KBM-7 (cell line): ENCODE data around the gene PCNX1.
"Not testable (repeated sequence)": the region's sequence is repeated elsewhere in the genome, so short reads cannot be mapped to it uniquely, and the experiment has no call there.

Experiments
- DNase-seq: peaks from one replicate; pipeline ENCODE4 v3.0.0-alpha.2; 2015
- in situ Hi-C: fragments of 300-500 bp; cut with MboI; formaldehyde crosslinking; loops from 2 replicates; pipeline ENCODE4 v1.14.3; 2020; ENCODE audit warnings: low sequenced_read_pairs, low pct_unique_long_range_greater_than_20kb, mixed read lengths

Gene PCNX1

DNA sequence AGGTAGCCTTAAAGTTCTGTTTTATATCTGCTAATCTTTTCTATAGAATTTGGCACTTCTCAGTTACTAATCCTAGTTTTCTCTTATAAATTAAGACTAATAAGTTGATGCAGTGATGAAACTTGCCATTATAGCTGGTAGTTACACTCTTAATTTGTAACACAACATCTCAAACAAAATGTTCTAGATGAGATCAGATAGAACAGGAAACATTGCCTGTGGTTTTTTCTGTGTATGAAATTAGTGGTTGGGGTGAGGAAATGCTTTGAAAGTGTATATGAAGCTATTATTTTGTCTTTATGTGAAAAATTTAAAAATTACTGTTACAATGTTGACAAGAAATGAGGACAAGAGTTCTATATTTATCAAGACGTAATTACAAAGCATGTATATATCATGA is 91.9 kb downstream of the PCNX1 start:
- in situ Hi-C loops = no loop called here
- DNase-seq = no peak

DNA sequence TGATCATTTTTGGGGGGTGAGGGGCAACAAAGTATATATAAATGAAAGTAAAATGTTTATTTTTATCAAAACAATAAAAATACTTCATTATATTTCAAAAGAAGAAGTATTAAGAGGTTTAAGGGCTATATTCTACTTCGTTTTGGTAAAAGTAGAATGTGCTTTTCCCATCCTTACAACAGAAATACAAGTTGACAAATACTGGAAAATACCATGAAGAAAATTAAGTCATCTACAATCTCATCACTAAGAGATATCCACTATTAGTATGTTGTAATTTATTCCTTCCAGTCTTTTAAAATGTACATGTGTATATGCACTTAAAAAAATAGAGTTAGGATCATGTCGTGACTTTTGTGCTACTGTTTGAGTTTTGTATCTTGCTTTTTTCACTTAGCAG is 92.8 kb downstream of the PCNX1 start:
- DNase-seq = no peak
- in situ Hi-C loops = no loop called here

DNA sequence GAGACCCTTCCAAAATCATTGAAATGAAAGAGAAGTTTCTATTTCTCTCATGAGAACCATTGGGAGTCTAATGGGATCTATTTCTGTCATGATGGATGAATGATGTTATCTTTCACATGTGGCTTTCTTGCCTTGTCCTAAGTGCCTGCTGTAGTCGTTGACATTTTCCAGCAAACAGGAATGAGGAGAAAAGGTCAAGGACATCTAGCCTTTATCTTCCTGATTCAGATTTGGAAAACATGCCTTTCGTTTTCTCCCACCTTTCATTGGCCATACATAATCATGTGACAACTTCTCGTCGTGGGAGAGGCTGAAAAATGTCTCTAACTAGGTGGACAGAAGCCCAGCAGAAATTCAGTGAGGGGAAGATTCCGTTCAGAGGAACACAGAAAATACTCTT is 94.5 kb downstream of the PCNX1 start:
- DNase-seq = no peak
- in situ Hi-C loops = no loop called here

DNA sequence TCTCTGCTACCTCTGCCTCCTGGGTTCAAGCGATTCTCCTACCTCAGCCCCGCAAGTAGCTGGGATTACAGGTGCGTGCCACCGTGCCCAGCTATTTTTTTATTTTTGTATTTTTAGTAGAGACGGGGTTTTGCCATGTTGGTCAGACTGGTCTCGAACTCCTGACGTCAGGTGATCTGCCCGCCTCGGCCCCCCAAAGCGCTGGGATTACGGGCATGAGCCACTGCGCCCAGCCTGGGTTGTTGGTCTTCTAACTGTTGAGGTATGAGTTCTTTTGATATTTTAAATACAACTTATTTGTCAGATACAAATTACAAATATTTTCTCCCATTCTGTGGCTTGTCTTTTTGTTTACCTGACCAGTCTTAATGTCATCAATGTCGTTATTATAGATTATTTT is 95.9 kb downstream of the PCNX1 start:
- no peak for DNase-seq

DNA sequence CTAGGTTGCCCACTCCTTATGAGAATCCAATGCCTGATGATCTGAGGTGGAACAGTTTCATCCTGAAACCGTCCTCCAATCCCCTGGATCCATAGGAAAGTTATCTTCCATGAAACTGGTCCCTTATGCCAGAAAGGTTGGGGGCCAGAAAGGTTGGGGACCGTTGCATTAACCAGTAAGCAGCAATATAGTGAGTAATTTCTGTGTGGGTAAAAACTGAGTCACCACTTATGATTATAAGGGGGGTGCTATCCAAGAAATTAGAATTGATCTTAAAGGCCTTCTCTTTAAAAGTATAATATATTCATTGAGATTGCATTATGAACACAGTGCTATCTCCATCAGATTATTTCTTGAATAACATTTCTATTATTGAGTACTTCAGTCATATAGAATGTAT is 97.2 kb downstream of the PCNX1 start:
- in situ Hi-C loops = no loop called here

More for the DNA sequence above, 95.9 kb downstream of the PCNX1 start:
- in situ Hi-C loops = no loop called here

DNA sequence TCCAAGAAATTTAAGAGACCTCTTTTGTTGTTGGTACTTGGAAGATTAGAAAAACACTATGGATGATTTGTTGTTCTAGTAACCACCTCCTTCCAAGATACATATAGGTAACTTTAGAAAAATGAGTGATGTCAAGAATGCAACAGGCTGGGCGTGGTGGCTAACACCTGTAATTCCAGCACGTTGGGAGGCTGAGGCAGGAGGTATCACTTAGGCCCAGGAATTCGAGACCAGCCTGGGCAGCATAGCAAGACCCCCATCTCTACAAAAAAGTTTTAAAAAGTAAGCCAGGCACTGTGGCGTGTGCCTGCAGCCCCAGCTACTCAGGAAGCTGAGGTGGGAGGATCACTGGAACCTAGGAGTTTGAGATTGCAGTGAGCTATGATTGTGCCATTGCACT is 97.8 kb downstream of the PCNX1 start:
- in situ Hi-C loops = no loop called here
- DNase-seq = no peak

More for the DNA sequence above, 97.2 kb downstream of the PCNX1 start:
- no peak for DNase-seq

DNA sequence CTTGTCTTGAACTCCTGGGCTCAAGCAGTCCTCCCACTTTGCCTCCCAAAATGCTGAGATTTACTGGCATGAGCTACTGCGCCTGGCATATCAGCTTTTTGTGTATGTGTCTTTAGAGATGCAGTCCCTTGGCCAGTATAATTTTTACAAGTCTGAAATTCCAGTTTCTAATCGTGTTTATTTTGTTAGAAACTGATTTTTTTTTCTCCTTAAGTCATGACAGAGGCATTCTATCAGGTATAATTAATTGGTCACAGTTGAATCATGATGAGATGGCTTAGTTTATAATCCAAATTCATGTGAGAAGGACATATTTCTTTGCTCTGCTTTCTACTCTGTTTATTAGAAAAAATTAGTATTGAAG is 98.9 kb downstream of the PCNX1 start:
- no peak for DNase-seq
- in situ Hi-C loops = no loop called here

DNA sequence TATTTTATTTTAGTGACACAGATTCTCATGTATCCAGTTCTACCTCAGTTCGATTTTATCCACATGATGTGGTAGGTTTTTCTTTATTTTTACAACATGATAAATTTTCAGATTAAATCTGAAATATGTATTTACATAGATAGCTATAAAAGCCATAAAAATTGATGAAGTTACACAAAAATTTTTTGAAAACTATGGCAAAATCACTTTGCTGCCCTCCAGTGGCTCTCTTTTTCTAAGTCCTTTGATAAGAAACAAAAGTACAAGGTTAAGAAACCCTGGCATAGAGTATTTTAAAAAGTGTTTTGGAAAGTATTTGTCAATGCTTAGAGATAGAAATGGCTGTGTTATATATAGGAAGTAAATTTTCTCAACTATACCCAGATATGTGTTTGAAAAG is 104.2 kb downstream of the PCNX1 start:
- in situ Hi-C loops = no loop called here

DNA sequence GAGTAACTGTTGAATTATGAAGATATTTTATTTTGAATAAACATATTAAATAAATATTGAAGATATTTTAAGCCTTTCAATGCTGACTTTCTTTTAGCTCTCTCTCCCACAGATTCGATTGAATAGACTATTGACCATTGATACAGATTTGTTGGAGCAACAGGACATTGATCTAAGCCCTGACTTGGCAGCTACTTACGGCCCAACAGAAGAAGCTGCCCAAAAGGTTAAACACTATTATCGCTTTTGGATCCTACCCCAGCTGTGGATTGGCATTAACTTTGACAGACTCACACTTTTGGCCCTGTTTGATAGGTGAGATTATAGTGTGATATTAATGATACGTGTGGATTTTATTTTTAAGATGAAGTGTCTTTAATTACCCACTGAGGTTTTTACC is 105.6 kb downstream of the PCNX1 start:
- in situ Hi-C loops = no loop called here

More for the DNA sequence above, 104.2 kb downstream of the PCNX1 start:
- DNase-seq = no peak

DNA sequence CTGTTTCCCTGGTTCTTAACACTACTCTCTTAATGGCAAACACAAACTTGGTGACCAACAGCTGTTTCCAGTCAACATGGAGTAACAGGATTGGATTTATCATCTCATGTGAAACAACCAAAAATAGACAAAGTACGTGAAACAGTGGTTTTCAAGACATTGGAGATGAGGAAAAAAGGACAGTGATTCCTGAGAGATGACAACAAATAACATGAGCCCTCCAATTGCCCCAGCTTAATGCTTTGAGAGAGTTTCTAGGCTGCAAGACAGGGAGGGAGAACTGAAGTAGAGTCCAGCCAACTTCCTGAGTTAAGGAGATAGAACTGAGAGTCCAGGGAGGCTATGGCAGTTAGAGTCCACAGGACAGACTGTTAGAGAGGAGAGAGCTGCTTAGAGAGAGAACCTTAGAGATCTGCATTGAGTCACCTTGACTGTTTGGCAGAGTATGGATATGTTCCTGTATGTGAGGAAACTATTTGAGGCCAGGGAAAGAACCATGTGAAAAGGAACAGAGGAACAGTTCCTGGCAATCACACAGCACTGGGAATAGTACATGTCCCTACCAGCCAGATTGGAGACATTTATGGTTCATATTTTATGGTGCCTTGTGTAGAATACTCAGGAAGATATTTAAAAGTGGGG is 106.4 kb downstream of the PCNX1 start:
- no peak for DNase-seq
- in situ Hi-C loops = no loop called here

More for the DNA sequence above, 105.6 kb downstream of the PCNX1 start:
- no peak for DNase-seq

DNA sequence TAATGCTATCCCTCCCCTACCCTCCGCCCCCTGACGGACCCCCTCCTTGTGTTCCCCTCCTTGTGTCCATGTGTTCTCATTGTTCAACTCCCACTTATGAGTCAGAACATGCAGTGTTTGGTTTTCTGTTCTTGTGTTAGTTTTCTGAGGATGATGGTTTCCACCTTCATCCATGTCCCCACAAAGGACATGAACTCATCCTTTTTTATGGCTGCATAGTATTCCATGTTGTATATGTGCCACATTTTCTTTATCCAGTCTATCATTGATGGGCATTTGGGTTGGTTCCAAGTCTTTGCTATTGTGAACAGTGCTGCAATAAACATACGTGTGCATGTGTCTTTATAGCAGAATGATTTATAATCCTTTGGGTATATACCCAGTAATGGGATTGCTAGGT is 112.7 kb downstream of the PCNX1 start:
- in situ Hi-C loops, DNase-seq: not testable (repeated sequence)

DNA sequence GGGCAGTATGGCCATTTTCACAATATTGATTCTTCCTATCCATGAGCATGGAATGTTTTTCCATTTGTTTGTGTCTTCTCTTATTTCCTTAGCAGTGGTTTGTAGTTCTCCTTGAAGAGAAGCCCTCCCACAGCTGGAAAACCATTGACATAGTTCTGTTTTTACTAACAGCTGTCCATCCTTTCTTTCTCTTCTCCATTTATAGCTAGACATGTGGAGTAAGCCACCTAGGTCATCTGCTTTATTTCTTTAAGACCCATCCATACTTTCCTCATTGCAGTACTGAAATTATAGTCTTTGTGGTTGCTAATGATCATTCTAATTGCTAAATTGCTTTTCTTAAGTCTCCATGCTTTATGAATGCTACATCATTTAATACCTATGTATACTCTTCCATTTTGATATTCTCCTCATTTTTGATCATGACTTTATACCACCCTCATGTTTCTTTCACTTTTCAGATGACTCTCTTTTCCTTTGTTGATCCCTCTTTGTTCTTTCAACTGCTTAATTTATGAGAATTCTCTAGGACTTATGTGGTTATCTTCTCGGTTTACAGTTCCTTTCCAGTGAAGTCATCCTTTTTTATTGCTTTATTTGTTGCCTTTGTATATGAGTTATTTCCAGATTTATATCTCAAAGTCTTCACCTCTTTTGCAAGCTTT is 114.2 kb downstream of the PCNX1 start:
- in situ Hi-C loops = no loop called here
- DNase-seq = no peak

DNA sequence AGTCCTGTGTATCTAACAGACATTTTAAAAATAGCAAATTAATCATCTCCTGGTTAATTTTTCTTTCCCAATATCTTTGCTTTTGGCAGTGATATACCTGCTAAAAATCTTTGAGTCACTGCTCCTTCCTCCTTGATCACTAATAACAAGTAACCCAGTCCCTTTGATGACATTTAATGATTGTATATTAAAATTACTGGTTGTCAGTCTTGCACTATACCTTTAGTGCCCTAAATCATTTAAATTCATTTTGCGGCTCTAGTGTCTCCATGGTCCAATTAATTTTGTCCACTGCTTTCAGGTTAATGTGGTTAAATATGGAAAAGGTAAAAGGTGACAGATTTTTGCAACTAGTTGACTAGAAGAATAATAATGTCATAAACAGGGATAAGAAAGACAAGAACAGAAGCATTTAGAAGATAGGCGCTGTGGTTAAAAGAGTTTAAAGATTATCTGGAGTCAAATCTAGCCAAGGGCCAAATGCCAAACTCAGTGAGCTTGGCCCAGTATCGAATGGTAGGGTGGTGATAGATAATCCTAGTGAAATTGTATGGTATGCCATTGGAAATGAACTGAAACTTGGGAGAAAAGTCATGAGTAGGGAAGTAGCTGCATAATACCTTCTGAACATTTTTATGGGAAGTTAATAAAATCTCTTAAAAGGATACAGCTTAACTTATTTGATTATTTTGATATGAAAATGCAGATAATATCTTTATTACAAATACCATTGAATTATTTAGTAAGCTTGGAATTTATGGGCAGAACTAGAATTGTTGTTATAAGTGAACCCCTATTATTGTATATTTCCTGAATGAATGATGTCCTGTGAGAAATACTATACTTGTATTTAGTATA is 115.0 kb downstream of the PCNX1 start:
- in situ Hi-C loops = no loop called here
- no peak for DNase-seq

DNA sequence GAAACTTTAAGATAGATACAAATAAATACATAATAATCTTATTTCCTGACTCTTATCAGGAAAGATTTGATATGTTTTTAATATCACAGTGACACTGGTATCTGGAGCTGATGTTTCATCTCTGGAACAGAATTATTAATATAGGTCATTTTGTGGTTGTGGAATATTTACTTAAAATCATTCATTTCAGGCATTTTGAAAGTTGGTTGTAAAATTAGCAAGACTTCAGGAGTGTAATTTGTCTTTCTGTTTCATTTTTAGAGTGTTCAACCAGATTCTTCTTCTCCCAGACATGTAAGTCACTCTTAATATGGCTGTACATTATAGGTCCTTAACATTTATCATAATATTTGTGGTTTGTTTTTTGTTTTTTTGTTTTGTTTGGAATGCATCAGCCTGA is 115.7 kb downstream of the PCNX1 start:
- no peak for DNase-seq
- in situ Hi-C loops = no loop called here

DNA sequence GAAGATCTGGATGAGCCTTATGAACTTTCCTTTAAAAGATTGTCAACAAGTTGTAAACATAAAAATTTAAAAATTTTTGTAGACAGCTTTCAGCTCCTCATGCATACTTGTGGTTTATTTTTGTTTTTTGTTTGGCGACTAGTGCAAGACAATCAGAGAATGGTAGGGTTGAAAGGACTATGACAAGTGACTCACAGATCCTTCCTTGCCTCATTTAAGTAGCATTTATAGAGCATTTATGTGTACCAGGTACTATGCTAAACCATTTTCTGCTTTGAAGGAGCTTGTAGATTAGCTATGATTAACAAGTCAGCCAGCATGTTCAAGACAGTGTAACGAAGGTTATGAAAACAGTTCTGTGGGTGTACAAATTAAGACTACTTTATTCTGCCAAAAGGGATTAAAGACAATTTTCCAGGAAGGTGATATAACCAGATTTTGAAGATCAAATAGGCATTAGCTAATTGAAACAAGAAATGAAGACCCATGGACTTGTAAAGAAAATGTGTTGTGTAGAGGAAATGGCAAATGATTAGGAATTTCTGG is 122.0 kb downstream of the PCNX1 start:
- in situ Hi-C loops = no loop called here
- DNase-seq = no peak

DNA sequence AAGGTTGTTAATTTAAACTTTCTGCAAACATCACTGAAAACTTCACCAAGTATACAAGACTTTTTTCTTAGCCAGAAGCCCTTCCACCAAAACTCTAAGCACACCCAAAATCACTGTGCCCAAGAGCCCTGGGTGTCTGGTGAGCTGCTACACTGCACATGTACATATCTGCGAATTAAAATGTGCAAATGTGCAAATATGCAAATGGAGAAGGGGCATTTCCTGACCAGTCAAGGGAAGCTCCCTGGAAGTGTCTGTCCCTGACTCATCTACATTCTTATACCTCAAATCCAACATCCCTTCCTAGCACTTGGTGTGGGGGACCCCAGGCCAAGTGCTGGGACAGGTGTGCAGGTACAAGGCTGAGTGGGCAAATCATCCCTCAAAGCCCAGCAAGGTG is 123.7 kb downstream of the PCNX1 start:
- no peak for DNase-seq

DNA sequence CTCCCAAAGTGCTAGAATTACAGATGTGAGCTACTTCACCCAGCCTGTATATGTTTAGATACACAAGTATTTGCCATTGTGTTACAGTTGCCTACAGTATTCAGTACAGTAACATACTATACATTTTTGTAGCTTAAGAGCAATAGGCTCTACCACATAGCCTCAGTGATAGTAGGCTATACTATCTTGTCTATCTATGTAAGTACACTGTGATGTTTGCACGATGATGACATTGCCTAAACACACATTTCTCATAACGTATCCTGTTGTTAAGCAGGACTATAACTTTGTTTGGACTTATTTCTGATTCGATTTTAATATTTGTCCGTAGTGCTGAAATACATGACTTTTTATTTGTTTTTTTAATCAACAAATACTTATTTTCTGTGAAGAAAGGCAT is 129.2 kb downstream of the PCNX1 start:
- DNase-seq = no peak
- in situ Hi-C loops = no loop called here

More for the DNA sequence above, 123.7 kb downstream of the PCNX1 start:
- in situ Hi-C loops = no loop called here

DNA sequence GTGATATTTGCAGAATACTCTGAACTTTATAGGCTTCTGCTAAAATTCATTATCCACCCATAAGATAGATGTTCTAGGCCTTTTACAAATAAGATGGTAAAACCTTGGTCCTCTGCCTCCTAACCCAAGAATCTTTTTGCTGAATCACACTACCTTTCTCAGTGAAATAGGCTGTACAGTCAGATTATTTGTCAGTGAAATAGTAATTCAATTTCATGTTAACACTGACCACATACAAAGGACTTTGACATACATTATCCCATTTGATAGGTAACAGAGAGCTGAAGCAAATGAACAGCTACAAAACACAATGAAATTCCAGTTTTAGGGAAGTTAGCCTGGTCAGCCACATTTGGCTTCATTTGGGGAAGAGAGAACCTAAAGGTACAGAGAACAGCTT is 141.1 kb downstream of the PCNX1 start:
- in situ Hi-C loops = no loop called here
- DNase-seq = no peak

DNA sequence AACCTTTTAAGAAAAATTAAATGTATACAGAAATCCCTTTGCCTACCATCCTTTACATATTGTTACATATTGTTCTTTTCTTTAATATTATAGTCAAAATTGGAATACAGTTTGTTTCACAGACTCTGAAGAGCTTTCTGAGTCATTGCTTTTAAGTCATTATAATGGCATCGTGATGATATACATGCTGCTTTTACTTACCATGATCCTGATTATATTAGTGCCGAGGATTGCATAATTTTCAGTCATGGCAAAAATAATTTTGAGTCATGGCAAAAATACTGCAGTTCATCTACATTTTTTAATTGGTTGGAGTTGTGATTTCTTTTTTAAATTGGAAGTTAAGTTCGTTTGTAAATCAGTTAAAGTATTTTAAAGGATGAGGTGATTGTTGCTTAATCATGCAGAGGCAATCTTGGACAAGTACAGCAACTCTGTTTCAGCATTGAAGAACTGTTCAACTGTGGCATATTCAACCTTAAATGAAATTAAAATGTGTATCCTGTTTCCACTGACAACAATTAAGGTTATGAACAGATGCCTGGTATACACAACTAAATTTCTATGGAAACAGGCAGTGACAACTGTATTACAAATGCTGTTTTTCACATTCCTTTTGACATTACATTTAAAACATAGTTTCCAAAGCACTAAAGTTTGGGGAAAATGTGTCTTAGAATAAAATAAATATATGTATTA is 142.3 kb downstream of the PCNX1 start:
- no peak for DNase-seq
- in situ Hi-C loops = no loop called here
